GM19328 (cell line): ENCODE measurements around the gene MYT1.
"Not testable (repeated sequence)": the region's sequence is repeated elsewhere in the genome, so short reads cannot be mapped to it uniquely, and the experiment has no call there.

Source experiments
- ATAC-seq: cut with Tn5 transposase; IDR thresholded peaks from one replicate; pipeline ENCODE4 v1.9.1; 2021; ENCODE audit warnings: mild to moderate bottlenecking, moderate library complexity; ENCODE audit not compliant: unreplicated experiment

The MYT1 gene

DNA sequence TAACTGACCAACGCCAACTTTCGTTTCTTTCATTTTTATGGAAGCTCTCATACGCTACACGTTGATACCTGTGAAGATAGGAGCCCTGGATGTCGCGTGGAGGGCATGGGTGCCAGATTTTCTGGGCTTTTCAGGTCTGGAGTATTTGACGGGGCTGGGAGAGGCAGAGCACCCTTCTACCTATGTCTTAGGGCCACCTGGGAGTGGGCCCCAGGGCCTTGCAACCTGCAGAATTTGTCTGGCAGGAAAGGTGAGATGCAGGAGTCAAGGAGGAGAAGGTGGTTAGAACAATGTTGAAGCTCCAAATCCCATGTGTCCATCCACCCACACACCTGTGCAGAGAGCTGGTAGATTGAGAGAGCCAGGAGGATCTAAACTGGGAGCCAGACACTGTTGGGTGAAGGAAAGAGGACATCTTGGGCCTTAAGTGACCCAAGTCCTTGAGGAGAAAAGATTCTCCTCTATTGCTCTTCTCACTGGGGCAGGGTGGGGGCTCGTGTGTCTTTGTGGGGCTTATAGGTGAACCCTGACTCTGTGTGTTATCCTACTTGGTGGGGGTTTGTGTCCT is 63.9 kb downstream of the MYT1 start:
- ATAC-seq = no peak

DNA sequence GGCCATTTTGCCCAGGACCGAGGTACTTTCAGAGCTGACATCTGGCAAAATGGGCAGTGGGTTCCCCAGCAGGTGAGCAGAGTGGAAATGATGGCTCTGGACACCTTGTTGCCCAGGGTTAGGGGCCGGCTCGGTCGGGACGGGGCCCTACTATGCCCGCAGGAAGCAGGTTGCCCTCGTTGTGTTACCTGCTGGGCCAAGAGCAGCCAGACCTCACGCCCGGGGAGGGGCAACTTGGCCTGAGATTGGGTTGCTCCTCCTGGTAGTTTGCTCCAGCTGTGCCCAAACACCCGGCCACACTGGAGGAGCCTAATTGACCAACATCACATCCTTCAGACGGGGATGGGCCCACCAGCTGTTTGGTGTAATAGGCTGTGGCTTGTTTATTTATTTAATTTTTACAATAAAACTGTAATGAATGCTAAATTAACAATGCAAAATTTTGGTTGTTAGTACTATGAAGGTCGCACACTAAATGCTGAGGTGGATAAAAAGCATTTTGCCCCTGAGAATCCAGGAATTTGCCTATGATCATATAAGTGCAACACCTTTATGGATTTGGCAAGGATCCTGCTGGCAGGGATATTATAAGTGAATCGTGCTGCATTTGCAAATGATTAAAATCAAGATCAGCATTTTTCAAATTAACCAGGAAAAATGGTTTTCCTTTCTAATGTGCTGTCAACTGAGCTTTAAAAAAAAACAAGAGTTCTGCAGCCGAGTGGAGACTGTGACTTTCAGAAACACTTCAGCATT is 64.7 kb downstream of the MYT1 start:
- ATAC-seq = no peak

DNA sequence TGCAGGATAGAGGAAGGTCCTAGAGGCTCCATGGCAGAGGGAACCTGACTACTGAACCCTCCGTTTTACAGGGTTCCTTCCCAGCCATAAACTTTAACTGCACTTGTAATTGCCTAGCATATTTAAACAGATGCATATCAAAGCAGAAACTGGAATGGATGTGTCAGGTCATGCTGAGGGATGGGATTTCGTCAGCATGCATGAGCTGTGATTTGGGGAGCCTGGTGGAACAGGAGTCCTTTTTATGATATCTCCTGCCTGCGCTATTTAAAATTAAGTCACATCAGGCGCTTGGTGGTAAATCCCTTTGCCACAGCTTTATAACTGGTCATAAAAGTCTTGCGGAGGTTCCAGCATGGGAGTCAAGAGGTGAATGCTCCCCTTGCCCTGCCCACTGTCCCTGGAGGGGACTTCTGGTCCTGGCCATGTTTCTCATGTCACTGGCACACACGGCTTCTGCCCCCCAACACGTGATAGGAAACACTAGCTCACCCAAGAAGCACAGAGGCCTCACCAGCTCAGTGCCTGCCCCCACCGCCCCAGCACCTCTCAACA is 65.3 kb downstream of the MYT1 start:
- ATAC-seq = no peak

DNA sequence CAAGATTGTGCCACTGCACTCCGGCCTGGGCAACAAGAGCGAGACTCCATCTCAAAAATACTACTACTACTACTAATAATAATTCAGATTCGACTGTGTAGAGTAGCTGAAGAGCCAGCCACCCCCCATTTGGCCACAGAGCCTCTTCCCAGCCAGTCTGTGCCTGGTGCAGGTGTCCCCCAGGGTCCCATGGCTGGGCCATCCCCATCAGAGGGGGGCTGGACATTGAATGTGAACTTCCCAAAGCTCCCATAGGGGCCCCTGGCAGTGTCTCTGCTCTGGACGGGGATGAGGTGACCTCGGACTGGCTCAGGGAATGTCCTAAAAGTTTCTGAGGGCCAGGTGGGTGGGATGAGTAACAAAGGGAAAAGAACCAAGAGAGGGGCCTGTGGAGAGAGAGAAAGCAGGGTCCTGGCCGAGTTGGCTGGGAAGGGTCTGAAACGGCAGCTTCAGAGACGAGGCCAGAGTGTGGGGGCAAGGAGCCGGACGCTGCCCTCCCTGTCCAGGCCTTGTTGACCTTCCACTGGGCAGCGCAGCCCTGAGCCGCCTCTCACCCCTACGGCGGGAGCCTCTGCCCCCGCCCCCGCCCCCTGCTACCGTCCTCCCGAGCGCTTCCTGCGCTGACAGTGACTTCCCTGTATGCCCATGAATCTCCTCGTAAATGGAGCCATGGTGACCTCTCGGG is 66.4 kb downstream of the MYT1 start:
- no peak for ATAC-seq

DNA sequence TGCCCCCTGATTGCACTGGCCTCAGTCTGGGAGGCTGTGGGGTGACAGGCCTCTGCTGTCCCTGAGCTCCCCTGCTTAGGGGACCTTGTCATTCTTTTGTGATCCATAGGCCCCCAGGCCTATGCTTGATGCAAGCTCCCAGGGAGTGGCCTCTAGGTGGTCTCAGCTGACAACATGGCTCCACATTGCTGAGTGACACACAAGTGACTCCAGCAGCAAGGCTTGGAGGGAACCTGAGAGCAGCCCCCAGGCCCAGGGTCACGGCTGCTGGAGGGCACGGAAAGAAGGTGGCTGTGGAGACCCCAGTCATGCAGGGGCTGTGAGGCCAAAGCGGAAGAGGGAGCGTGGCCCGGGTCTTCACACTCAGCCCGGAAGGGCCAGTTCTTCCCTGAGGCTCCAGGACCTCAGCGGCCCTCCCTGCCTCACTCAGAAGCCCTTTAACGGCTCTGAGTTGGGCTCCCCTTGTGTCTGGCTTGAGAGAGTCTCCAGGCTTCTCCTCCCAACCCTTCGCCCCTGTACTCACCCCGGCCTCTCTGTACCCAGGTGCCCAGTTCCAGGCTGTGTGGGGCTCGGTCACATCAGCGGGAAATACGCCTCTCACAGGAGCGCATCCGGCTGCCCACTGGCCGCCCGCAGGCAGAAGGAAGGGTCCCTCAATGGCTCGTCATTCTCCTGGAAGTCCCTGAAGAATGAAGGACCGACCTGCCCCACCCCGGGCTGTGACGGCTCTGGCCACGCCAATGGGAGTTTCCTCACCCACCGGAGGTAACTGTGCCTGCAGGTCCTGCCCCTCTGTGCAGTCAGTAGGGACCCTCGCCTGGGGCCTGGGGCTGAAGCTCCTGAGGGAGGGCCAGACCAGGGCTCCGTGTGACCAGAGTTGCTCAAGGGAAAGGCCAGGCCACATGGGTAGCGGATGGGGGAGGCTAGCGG is 67.6 kb downstream of the MYT1 start:
- ATAC-seq = no peak

DNA sequence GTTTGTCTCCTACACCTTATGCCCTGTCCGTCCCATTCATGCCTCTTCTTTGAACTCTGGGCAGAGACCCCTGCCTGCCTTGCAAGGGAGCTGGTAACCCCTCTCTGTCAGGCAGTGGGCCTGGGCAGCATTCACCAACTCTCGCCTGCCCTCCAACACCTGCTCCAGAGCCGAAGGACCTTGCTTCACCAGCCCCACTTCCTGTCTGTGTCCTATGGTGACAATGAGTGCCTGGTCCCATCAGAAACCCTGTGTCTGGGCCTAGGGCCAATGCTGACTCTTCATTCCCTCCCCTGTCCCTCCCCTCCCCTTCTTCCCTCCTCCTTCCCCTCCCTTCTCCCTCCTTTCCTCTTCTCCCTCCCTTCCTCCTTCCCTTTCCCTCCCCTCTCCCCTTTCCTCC is 68.5 kb downstream of the MYT1 start:
- no peak for ATAC-seq

DNA sequence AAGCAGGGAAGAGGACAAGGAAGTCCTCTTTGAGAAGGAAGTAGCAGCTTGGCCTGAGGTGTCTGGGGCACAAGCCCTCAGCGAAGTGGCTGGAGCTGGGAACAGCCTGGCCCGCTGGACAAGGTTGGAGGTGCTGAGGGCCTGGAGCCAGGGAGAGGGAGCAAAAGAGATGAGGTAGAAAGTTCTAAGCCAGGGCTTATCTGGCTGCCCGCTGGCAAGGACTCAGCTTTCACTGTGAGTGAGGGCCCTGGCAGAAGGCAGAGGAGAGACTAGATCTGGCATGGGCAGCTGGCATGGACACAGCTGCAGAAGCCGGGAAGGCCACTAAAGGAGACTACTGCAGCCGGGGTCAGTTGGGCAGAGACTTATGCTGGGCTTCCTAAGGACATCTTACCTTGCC is 69.5 kb downstream of the MYT1 start:
- no peak for ATAC-seq

DNA sequence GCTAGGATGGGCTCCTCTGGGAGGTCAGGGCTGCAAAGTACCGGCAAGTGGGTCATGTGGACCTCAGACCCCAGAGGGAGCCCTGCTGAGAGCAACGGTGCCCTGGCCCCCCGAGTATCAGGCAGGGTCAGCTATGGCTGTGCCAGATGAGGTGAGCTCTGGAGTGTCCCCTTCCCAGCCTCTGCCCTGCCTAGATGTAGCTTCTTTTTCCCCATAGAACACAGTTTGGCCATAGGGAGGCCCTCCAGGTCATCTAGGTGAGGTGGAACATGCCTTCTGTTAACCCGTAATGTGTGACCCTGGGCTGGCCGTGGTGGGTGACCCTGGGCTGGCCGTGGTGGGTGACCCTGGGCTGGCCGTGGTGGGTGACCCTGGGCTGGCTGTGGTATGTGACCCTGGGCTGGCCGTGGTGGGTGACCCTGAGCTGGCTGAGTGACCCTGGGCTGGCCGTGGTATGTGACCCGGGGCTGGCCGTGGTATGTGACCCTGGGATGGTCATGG is 70.1 kb downstream of the MYT1 start:
- ATAC-seq = no peak

DNA sequence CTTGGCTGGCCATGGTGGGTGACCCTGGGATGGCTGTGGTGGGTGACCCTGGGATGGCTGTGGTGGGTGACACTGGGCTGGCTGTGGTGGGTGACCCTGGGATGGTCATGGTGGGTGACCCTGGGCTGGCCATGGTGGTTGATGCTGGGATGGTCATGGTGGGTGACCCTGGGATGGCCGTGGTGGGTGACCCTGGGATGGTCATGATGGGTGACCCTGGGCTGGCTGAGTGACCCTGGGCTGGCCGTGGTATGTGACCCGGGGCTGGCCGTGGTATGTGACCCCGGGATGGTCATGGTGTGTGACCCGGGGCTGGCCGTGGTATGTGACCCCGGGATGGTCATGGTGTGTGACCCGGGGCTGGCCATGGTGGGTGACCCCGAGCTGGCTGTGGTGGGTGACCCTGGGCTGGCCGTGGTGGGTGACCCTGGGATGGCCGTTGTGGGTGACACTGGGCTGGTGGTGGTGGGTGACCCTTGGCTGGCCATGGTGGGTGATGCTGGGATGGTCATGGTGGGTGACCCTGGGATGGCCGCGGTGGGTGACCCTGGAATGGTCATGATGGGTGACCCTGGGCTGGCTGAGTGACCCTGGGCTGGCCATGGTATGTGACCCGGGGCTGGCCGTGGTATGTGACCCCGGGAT is 70.8 kb downstream of the MYT1 start:
- not testable (repeated sequence) for ATAC-seq

DNA sequence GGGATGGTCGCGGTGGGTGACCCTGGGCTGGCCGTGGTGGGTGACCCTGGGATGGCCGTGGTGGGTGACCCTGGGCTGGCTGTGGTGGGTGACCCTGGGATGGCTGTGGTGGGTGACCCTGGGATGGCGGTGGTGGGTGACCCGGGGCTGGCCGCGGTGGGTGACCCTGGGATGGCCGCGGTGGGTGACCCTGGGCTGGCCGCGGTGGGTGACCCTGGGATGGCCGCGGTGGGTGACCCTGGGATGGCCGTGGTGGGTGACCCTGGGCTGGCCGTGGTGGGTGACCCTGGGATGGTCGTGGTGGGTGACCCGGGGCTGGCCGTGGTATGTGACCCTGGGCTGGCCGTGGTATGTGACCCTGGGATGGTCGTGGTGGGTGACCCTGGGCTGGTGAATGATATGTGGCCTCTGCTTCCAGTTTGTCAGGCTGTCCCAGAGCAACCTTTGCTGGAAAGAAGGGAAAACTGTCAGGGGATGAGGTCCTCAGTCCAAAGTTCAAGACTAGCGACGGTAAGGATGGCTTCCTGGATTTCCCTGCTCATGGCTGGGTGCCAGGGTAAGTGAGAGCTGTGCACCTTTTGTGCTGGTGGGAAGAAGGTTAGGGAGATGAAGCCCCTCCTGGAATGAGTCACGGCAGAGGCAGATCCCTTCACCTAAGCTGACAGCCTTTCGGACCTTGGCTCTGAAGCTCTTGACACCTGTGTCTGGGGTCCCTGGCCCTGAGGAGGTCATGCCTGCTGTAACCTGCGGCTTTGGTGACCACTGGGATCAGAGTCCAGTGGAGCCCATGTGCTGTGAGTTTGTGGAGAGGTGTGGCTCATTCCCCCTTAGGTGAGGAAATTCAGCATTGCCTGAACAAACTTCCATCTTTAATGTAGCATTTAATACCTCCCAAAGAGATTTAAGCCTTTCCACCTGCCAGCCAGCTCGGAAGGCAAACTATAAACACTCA is 72.2 kb downstream of the MYT1 start:
- no peak for ATAC-seq

DNA sequence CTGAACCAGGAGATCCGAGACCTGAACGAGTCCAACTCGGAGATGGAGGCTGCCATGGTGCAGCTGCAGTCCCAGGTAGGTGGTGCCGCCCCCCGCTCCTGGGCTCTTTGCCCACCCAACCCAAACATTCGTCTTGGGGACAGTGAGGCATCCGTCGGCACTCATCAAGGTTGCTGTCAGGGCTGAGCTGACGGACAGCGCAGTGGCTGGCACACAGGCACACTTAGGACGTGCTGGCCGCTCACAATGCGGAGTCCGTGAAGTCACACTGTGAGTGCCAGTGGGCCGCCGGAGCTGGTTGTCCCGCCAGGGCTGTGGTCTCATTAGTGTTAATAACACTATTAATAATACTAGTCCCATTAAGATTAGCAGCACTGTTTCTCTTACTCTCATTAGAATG is 73.1 kb downstream of the MYT1 start:
- ATAC-seq = no peak

DNA sequence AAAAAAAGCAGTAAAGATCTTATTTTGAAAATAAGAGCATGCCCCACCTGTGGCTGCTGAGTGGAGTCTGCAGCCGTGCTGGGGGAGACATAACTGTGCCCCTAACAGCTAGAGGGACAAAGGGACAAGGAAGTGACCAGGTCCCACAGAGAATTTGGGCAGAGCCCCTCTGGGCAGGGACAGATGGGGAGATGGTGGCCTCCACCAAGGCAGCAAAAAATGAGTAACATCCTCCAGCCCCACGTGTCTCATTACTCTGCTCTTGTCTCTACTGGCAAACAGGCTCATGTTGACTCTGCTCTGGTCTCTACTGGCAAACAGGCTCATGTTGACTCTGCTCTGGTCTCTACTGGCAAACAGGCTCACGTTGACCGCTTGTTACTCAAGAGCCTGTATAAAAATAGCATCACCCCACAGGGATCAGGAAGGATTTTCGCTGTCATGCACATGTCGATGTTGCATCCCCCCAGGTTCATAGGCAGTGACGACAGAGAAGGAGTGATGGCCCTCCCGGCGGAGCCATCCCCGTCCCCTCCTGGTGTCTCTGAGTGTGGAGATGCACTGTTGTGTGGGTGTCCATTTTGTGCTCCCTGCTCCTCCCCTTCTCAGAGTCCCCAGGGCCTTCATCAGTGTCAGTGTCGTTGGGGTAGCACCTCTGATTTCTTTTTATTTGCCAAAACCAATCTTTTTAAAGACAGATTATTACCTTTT is 74.0 kb downstream of the MYT1 start:
- ATAC-seq = no peak

DNA sequence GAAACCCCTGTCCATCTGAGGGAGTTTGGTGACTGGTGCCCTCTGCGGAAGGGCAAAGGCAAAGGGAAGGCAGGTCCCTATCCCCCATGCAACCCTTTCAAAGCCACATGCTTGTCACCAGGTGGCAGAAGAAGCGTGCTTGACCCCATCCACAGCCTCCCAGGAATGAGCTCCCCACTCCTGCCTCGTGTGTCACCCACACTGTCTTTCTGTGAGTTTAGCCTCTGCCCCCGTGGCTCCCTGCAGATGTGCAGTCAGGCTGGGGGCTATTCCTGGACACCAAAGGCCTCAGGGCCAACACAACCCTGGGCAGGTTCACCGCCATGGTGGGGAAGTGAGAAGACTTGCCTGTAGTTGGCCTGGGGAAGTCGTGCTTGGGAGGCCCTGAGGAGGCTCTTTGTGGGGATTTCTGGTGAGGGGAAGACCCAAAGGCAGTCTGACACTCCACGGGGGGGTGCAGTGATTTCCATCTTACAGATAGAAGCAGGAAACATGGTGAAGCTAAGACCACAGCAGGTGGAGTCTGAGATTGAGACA is 74.7 kb downstream of the MYT1 start:
- no peak for ATAC-seq

DNA sequence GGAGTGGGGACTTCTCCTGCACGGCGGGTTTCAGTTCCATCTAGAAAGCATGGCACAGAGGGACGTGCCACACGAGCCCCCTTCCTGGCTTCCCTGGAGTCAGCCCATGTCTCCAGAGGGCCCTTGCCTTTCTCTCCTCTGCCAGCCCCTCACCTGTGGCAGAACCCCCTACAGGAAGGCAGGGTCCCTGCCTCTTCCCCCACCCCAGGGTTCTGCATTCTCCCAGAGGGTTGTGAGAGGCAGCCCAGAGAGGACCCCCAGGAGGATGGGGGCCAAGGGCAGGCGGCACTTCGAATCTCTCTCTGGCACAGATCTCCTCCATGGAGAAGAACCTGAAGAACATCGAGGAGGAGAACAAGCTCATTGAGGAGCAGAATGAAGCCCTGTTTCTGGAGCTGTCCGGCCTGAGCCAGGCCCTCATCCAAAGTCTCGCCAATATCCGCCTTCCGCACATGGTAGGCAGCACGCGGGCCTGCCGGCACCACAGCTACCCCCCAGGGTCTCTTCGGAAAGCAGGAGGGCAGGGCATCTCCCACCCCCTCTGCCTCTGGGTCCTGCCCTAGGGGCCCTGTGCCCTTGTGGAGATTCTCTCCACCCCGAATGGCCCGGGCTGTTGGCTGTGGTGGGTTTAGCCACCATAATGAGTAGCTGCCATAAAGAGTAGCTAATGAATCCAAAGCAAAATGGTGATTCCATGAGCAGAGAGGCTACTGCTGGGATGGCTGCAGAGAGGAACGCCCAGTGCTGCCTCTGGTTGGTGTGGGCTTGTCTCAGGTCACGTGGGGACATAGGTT is 75.4 kb downstream of the MYT1 start:
- no peak for ATAC-seq

DNA sequence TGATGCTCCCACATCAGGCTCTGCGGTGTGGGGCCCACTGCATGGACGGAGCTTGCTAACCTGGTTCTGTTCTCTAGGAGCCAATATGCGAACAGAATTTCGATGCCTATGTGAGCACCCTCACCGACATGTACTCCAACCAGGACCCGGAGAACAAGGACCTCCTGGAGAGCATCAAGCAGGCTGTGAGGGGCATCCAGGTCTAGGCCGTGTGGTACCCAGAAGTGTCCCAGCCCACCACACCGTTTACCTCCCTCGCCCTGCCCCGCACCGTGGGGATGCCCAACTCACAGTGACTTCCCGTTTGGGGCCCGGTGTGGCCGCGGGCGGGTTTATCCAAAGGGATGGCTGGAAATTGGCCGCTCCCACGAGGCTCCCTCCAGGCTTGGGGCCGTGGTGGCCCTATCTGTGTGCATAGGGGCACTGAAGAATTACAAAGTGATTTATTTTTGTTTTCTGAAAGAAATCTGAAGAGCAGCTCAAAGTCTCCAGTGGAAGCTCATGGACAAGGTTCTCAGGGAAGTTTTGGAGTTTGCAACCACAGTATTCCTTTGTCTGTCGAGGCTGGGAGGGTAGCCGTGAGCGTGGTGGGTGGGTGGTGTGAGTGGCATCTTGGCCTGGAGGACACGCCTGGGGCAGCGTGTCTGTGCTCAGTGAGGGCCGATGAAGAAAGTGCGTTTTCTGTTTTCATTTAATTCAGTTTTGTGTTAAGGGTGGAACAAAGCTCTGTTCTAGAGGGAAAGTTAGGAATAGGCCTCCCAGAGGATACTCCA is 76.2 kb downstream of the MYT1 start:
- ATAC-seq = no peak

DNA sequence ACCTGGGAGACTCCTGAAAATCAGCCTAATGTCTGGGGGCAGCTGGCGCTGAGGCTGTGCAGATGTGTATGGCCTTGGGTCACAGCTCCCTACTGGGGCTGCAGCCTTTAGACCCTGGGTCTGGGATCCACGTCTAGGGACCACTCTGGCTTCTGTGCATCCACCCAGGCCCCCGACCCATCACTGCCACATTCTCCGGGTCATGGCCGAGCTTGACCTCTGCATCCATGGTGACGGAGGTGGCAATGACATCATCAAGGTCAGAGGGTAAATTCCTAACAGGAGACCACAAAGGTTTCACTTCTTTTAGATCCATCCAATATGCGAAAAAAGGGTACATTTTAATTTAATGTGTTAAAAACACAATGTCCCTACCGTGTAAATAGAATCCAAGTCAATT is 76.8 kb downstream of the MYT1 start:
- ATAC-seq = no peak
